HepG2 (cell line): ENCODE results near the gene SPI1.

Experiments
- LRRFIP1 ChIP-seq: sonication (generic); formaldehyde crosslinking; conservative IDR thresholded peaks from 2 replicates; pipeline ENCODE4 v1.4.0; 2020; ENCODE audit warnings: missing genetic modification reagents
- MAZ ChIP-seq, 2 experiments: sonication (generic) in 1 of 2; formaldehyde crosslinking in 1 of 2; IDR thresholded peaks; 2 replicates each; pipeline versions ENCODE4 v1.5.0 to v1.6.1; 2012 to 2020; ENCODE audit warnings: low read depth in 2 of 2, mild to moderate bottlenecking in 2 of 2, borderline replicate concordance in 1 of 2, improper control_type of control experiment in 1 of 2, low read length in 1 of 2, missing genetic modification reagents in 1 of 2, moderate library complexity in 1 of 2
- NFRKB ChIP-seq: fragments of 450-650 bp; IDR thresholded peaks from 2 replicates; pipeline ENCODE4 v1.6.1; 2017
- POLR2AphosphoS2 ChIP-seq: IDR thresholded peaks from 2 replicates; pipeline ENCODE4 v1.6.1; 2011; ENCODE audit warnings: low read depth, low read length, improper control_type of control experiment
- RAD21 ChIP-seq: fragments of 450-650 bp; formaldehyde crosslinking; IDR thresholded peaks from 2 replicates; pipeline ENCODE4 v1.5.0; 2020; ENCODE audit warnings: mild to moderate bottlenecking
- ZNF788 ChIP-seq: sonication (generic); formaldehyde crosslinking; IDR thresholded peaks from 2 replicates; pipeline ENCODE4 v1.5.0; 2020; ENCODE audit warnings: mild to moderate bottlenecking, missing genetic modification reagents, borderline replicate concordance
- ZSCAN30 ChIP-seq: sonication (generic); formaldehyde crosslinking; IDR thresholded peaks from 2 replicates; pipeline ENCODE4 v1.5.0; 2020; ENCODE audit warnings: mild to moderate bottlenecking, missing genetic modification reagents
- TF ChIP-seq, protein P1 (sequence below), 2 experiments: IDR thresholded peaks; 2 replicates each; pipeline ENCODE4 v1.6.1; 2011 to 2012; ENCODE audit warnings: low read length in 2 of 2, borderline replicate concordance in 1 of 2, low read depth in 1 of 2, mild to moderate bottlenecking in 1 of 2, moderate library complexity in 1 of 2
- TF ChIP-seq, protein P2 (sequence below): sonication (generic); formaldehyde crosslinking; IDR thresholded peaks from 2 replicates; pipeline ENCODE4 v1.5.0; 2020; ENCODE audit warnings: mild to moderate bottlenecking, missing genetic modification reagents, moderate library complexity

- TF ChIP-seq, protein P1, sequence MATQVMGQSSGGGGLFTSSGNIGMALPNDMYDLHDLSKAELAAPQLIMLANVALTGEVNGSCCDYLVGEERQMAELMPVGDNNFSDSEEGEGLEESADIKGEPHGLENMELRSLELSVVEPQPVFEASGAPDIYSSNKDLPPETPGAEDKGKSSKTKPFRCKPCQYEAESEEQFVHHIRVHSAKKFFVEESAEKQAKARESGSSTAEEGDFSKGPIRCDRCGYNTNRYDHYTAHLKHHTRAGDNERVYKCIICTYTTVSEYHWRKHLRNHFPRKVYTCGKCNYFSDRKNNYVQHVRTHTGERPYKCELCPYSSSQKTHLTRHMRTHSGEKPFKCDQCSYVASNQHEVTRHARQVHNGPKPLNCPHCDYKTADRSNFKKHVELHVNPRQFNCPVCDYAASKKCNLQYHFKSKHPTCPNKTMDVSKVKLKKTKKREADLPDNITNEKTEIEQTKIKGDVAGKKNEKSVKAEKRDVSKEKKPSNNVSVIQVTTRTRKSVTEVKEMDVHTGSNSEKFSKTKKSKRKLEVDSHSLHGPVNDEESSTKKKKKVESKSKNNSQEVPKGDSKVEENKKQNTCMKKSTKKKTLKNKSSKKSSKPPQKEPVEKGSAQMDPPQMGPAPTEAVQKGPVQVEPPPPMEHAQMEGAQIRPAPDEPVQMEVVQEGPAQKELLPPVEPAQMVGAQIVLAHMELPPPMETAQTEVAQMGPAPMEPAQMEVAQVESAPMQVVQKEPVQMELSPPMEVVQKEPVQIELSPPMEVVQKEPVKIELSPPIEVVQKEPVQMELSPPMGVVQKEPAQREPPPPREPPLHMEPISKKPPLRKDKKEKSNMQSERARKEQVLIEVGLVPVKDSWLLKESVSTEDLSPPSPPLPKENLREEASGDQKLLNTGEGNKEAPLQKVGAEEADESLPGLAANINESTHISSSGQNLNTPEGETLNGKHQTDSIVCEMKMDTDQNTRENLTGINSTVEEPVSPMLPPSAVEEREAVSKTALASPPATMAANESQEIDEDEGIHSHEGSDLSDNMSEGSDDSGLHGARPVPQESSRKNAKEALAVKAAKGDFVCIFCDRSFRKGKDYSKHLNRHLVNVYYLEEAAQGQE (IDR thresholded peaks at IDR 0.05; ENCODE audit: borderline replicate concordance in 1 of 2, low read depth in 1 of 2, low read length in 2 of 2), result no peak
- TF ChIP-seq ZSCAN30 (CRISPR knock-in tag), result no peak
- TF ChIP-seq LRRFIP1 (CRISPR knock-in tag), result no peak
- no peak for TF ChIP-seq POLR2AphosphoS2
- no peak for TF ChIP-seq NFRKB
- TF ChIP-seq RAD21 (CRISPR knock-in tag), result no peak
- TF ChIP-seq, protein P2, sequence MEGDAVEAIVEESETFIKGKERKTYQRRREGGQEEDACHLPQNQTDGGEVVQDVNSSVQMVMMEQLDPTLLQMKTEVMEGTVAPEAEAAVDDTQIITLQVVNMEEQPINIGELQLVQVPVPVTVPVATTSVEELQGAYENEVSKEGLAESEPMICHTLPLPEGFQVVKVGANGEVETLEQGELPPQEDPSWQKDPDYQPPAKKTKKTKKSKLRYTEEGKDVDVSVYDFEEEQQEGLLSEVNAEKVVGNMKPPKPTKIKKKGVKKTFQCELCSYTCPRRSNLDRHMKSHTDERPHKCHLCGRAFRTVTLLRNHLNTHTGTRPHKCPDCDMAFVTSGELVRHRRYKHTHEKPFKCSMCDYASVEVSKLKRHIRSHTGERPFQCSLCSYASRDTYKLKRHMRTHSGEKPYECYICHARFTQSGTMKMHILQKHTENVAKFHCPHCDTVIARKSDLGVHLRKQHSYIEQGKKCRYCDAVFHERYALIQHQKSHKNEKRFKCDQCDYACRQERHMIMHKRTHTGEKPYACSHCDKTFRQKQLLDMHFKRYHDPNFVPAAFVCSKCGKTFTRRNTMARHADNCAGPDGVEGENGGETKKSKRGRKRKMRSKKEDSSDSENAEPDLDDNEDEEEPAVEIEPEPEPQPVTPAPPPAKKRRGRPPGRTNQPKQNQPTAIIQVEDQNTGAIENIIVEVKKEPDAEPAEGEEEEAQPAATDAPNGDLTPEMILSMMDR (CRISPR knock-in tag), result no peak
- no peak for TF ChIP-seq MAZ (IDR thresholded peaks at IDR 0.05; ENCODE audit: borderline replicate concordance, low read depth, low read length)
- TF ChIP-seq MAZ (CRISPR knock-in tag; IDR thresholded peaks at IDR 0.05; ENCODE audit: low read depth), result no peak
- no peak for TF ChIP-seq ZNF788 (CRISPR knock-in tag)
Measured at GRCh38 chr11:47425611-47426010, 47.3 kb upstream of the SPI1 start.
